HEK293 (cell line): Measurements from ENCODE around the gene ANXA7.

Experiments used
- CTCF ChIA-PET: fragments of 350-600 bp; formaldehyde crosslinking; extraction: SDS; loops from one replicate; lab custom pipeline; 2021; ENCODE audit warnings: antibody characterized with exemption; lab: Yijun Ruan, JAX
- POLR2A ChIA-PET: fragments of 300-600 bp; formaldehyde crosslinking; extraction: SDS; loops from one replicate; lab custom pipeline; 2020; ENCODE audit warnings: antibody characterized with exemption, inconsistent platforms; lab: Yijun Ruan, JAX
- H3K27ac ChIP-seq: fragments of 200-500 bp; sonication (Bioruptor generic); 2 replicates; pipeline ENCODE4 v1.5.1; 2014; ENCODE audit warnings: low read depth, low read length, control low read depth, inconsistent platforms; ENCODE audit errors: extremely low read depth
- H3K36me3 ChIP-seq, 2 experiments: fragments of 200-500 bp in 1 of 2; sonication (Bioruptor generic) in 1 of 2; 1 replicate in 1 of 2; 2 replicates in 1 of 2; pipeline ENCODE4 v1.5.1; 2014 to 2017; ENCODE audit warnings: inconsistent platforms in 2 of 2, low read length in 2 of 2; ENCODE audit not compliant: control insufficient read depth in 2 of 2, insufficient read depth in 1 of 2
- H3K4me1 ChIP-seq: fragments of 200-500 bp; sonication (Bioruptor generic); 2 replicates; pipeline ENCODE4 v1.5.1; 2014; ENCODE audit warnings: mild to moderate bottlenecking, low read length, inconsistent platforms; ENCODE audit not compliant: control insufficient read depth, insufficient read depth
- H3K4me3 ChIP-seq: 2 replicates; pipeline ENCODE4 v1.5.1; 2011; ENCODE audit warnings: low read depth, mild to moderate bottlenecking, control low read depth, low read length, moderate library complexity
- H3K9me3 ChIP-seq: fragments of 200-500 bp; sonication (Bioruptor generic); 2 replicates; pipeline ENCODE4 v1.5.1; 2014; ENCODE audit warnings: low read depth, low read length, inconsistent platforms; ENCODE audit not compliant: control insufficient read depth, insufficient read depth
- HOXC10 ChIP-seq: sonication (generic); formaldehyde crosslinking; IDR thresholded peaks from 2 replicates; pipeline ENCODE4 v1.8.1; 2023; ENCODE audit warnings: mild to moderate bottlenecking, missing genetic modification reagents
- SALL2 ChIP-seq: fragments of 450-650 bp; formaldehyde crosslinking; IDR thresholded peaks from 2 replicates; pipeline ENCODE4 v1.5.0; 2017; ENCODE audit warnings: missing biosample characterization, mild to moderate bottlenecking, missing genetic modification characterization, borderline replicate concordance
- SCRT1 ChIP-seq: fragments of 450-650 bp; formaldehyde crosslinking; IDR thresholded peaks from 2 replicates; pipeline ENCODE4 v1.5.1; 2016; ENCODE audit warnings: missing biosample characterization, missing genetic modification characterization, borderline replicate concordance
- ZBTB7A ChIP-seq: fragments of 450-650 bp; formaldehyde crosslinking; IDR thresholded peaks from 2 replicates; pipeline ENCODE4 v1.5.1; 2016; ENCODE audit warnings: low read depth, missing biosample characterization, missing genetic modification characterization
- ZFHX2 ChIP-seq: fragments of 450-650 bp; formaldehyde crosslinking; conservative IDR thresholded peaks from 2 replicates; pipeline ENCODE4 v1.5.1; 2016; ENCODE audit warnings: missing biosample characterization, missing genetic modification characterization
- ZNF10 ChIP-seq: fragments of 450-650 bp; formaldehyde crosslinking; IDR thresholded peaks from 2 replicates; pipeline ENCODE4 v1.5.1; 2017; ENCODE audit warnings: missing biosample characterization, missing genetic modification characterization
- ZNF140 ChIP-seq: fragments of 450-650 bp; formaldehyde crosslinking; IDR thresholded peaks from 2 replicates; pipeline ENCODE4 v1.5.1; 2016; ENCODE audit warnings: missing biosample characterization, missing genetic modification characterization
- ZNF214 ChIP-seq: fragments of 450-650 bp; formaldehyde crosslinking; IDR thresholded peaks from 2 replicates; pipeline ENCODE4 v1.5.1; 2017; ENCODE audit warnings: missing biosample characterization, mild to moderate bottlenecking, missing genetic modification characterization, borderline replicate concordance
- ZNF311 ChIP-seq: fragments of 450-650 bp; formaldehyde crosslinking; IDR thresholded peaks from 2 replicates; pipeline ENCODE4 v1.5.1; 2017; ENCODE audit warnings: missing biosample characterization, missing genetic modification characterization, borderline replicate concordance
- ZNF335 ChIP-seq: fragments of 450-650 bp; formaldehyde crosslinking; conservative IDR thresholded peaks from 2 replicates; pipeline ENCODE4 v1.5.1; 2016; ENCODE audit warnings: missing biosample characterization, missing genetic modification characterization
- ZNF341 ChIP-seq: fragments of 450-650 bp; formaldehyde crosslinking; IDR thresholded peaks from 2 replicates; pipeline ENCODE4; 2016; ENCODE audit warnings: low read depth, missing biosample characterization, missing genetic modification characterization
- ZNF350 ChIP-seq: fragments of 450-650 bp; formaldehyde crosslinking; IDR thresholded peaks from 2 replicates; pipeline ENCODE4 v1.5.0; 2017; ENCODE audit warnings: missing biosample characterization, mild to moderate bottlenecking, missing genetic modification characterization
- ZNF530 ChIP-seq: fragments of 450-650 bp; formaldehyde crosslinking; IDR thresholded peaks from 2 replicates; pipeline ENCODE4 v1.5.1; 2016; ENCODE audit warnings: low read depth, missing biosample characterization, missing genetic modification characterization
- ZNF549 ChIP-seq: fragments of 450-650 bp; IDR thresholded peaks from 2 replicates; pipeline ENCODE4 v1.5.1; 2018; ENCODE audit warnings: missing biosample characterization, missing genetic modification characterization, mild to moderate bottlenecking, inconsistent platforms, moderate library complexity
- ZNF621 ChIP-seq: fragments of 450-650 bp; formaldehyde crosslinking; IDR thresholded peaks from 2 replicates; pipeline ENCODE4 v1.5.1; 2017; ENCODE audit warnings: missing biosample characterization, missing genetic modification characterization
- ZNF624 ChIP-seq: fragments of 450-650 bp; formaldehyde crosslinking; IDR thresholded peaks from 2 replicates; pipeline ENCODE4 v1.5.1; 2017; ENCODE audit warnings: missing biosample characterization, missing genetic modification characterization
- ZNF701 ChIP-seq: fragments of 450-650 bp; formaldehyde crosslinking; IDR thresholded peaks from 2 replicates; pipeline ENCODE4 v1.5.1; 2016; ENCODE audit warnings: missing biosample characterization, missing genetic modification characterization
- ZNF707 ChIP-seq: fragments of 450-650 bp; formaldehyde crosslinking; IDR thresholded peaks from 2 replicates; pipeline ENCODE4 v1.5.1; 2016; ENCODE audit warnings: missing biosample characterization, missing genetic modification characterization
- TF ChIP-seq, protein P1 (sequence below): fragments of 450-650 bp; formaldehyde crosslinking; IDR thresholded peaks from 2 replicates; pipeline ENCODE4 v1.5.1; 2017; ENCODE audit warnings: missing biosample characterization, missing genetic modification characterization
- TF ChIP-seq, protein P2 (sequence below): fragments of 450-650 bp; formaldehyde crosslinking; IDR thresholded peaks from 2 replicates; pipeline ENCODE4 v1.5.1; 2016; ENCODE audit warnings: missing biosample characterization, missing genetic modification characterization
- TF ChIP-seq, protein P3 (sequence below): fragments of 450-650 bp; formaldehyde crosslinking; IDR thresholded peaks from 2 replicates; pipeline ENCODE4 v1.5.1; 2016; ENCODE audit warnings: missing biosample characterization, missing genetic modification characterization
- TF ChIP-seq, protein P4 (sequence below): fragments of 450-650 bp; IDR thresholded peaks from 2 replicates; pipeline ENCODE4 v1.5.1; 2018; ENCODE audit warnings: missing biosample characterization, missing genetic modification characterization

The ANXA7 gene

DNA sequence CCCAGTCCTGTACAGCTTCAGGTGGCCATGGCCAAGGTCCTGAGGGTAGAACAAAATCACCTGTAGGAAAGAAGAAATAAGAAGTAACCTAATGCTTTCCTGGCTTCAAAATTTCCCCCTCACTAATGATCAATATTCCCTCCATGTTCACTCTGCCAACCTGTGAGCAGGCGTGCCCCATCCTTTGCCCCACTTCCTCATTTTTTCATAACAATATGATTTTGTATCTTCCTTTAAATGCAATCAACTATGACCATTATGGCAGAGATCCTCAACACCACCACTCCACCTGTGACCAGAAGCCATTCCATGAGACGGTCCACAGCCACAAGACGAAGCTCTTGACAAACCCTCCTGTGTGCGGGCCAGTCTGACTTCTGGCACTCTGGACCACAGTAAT lies 12.5 kb upstream of the ANXA7 start:
- no peak overlapping the region for H3K4me3 ChIP-seq
- TF ChIP-seq ZFHX2 (tag by site-specific recombination) (no peak), ZNF341 (tag by site-specific recombination) (no peak)
- H3K36me3 ChIP-seq: peaks cover 4 to 61% of the 10 kb centered on the region in 2 experiments; a peak in 2 of 3 replicates
- no peak overlapping the region for H3K27ac ChIP-seq
- CTCF ChIA-PET: no interaction called here
- no peaks in the 10 kb centered on the region for H3K9me3 ChIP-seq
- POLR2A ChIA-PET: no interaction called here
- no peaks in the 10 kb centered on the region for H3K4me1 ChIP-seq

DNA sequence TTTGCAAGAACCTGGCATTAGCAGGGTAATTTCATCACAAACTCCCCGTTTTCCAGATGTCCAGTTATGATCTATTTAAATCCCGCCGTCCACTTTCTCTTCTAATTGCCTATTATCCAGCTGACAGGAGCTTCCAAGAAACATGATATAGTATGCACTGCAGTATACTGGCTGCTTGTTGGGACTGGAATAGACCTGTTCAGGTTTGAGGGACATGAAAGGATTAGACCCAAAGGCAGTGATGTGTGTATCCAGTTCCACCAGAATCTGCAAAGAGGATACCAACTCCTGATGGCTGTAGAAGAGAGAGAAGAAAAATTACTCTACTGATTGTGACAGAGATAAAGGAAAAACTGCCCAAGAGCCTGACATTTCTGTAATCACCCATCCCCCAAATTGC lies 10.6 kb upstream of the ANXA7 start:
- Histone ChIP-seq H3K36me3 (peaks cover 4 to 61% of the 10 kb centered on the region in 2 experiments; a peak in 2 of 3 replicates), H3K27ac (no peak overlapping the region), H3K4me3 (no peak overlapping the region), H3K9me3 (no peaks in the 10 kb centered on the region), H3K4me1 (no peaks in the 10 kb centered on the region)
- CTCF ChIA-PET: no interaction called here
- TF ChIP-seq SCRT1 (tag by site-specific recombination): no peak
- no peak for TF ChIP-seq HOXC10
- no peak for TF ChIP-seq ZNF621 (tag by site-specific recombination)
- TF ChIP-seq, protein P1, sequence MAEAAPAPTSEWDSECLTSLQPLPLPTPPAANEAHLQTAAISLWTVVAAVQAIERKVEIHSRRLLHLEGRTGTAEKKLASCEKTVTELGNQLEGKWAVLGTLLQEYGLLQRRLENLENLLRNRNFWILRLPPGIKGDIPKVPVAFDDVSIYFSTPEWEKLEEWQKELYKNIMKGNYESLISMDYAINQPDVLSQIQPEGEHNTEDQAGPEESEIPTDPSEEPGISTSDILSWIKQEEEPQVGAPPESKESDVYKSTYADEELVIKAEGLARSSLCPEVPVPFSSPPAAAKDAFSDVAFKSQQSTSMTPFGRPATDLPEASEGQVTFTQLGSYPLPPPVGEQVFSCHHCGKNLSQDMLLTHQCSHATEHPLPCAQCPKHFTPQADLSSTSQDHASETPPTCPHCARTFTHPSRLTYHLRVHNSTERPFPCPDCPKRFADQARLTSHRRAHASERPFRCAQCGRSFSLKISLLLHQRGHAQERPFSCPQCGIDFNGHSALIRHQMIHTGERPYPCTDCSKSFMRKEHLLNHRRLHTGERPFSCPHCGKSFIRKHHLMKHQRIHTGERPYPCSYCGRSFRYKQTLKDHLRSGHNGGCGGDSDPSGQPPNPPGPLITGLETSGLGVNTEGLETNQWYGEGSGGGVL: no peak
- TF ChIP-seq ZNF335 (tag by site-specific recombination): no peak
- TF ChIP-seq ZNF530 (tag by site-specific recombination): no peak
- no peak for TF ChIP-seq ZNF140 (tag by site-specific recombination)
- POLR2A ChIA-PET: interaction anchor here (0.6 kb wide), 1 partner anchor 37 kb away, joined by 4 read pairs; no protein-coding TSS in a partner anchor

DNA sequence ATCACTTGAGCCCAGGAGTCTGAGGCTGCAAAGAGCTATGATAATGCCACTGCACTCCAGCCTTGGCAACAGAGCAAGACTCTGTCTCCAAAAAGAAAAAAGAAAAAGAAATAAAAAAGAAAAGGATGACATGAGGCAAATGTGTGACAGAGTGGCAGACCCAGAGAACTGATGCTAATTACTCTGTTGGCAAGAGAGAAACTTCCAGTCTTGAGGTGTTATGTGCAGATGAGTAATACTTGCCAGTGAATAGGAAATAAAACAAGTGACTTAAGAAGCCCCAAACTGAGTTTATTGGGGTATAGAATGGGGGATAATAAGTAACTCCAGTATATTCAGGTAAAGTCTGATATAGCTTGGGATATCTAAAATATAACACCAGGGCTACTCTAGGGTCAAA lies 9.5 kb upstream of the ANXA7 start:
- Histone ChIP-seq H3K4me1 (no peaks in the 10 kb centered on the region), H3K4me3 (no peak overlapping the region), H3K36me3 (peaks cover 4 to 57% of the 10 kb centered on the region in 2 experiments; a peak in 2 of 3 replicates), H3K9me3 (no peaks in the 10 kb centered on the region), H3K27ac (no peak overlapping the region)
- no peak for TF ChIP-seq ZNF214 (tag by site-specific recombination)
- TF ChIP-seq, protein P2, sequence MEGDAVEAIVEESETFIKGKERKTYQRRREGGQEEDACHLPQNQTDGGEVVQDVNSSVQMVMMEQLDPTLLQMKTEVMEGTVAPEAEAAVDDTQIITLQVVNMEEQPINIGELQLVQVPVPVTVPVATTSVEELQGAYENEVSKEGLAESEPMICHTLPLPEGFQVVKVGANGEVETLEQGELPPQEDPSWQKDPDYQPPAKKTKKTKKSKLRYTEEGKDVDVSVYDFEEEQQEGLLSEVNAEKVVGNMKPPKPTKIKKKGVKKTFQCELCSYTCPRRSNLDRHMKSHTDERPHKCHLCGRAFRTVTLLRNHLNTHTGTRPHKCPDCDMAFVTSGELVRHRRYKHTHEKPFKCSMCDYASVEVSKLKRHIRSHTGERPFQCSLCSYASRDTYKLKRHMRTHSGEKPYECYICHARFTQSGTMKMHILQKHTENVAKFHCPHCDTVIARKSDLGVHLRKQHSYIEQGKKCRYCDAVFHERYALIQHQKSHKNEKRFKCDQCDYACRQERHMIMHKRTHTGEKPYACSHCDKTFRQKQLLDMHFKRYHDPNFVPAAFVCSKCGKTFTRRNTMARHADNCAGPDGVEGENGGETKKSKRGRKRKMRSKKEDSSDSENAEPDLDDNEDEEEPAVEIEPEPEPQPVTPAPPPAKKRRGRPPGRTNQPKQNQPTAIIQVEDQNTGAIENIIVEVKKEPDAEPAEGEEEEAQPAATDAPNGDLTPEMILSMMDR (tag by site-specific recombination): no peak
- TF ChIP-seq SALL2 (tag by site-specific recombination): no peak
- TF ChIP-seq ZNF10 (tag by site-specific recombination): no peak
- no peak for TF ChIP-seq ZNF701 (tag by site-specific recombination)
- no peak for TF ChIP-seq ZNF311
- TF ChIP-seq ZNF350: no peak
- TF ChIP-seq ZNF707 (tag by site-specific recombination): no peak
- TF ChIP-seq, protein P3, sequence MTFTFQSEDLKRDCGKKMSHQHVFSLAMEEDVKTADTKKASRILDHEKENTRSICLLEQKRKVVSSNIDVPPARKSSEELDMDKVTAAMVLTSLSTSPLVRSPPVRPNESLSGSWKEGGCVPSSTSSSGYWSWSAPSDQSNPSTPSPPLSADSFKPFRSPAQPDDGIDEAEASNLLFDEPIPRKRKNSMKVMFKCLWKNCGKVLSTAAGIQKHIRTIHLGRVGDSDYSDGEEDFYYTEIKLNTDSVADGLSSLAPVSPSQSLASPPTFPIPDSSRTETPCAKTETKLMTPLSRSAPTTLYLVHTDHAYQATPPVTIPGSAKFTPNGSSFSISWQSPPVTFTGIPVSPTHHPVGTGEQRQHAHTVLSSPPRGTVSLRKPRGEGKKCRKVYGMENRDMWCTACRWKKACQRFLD: no peak
- TF ChIP-seq, protein P4, sequence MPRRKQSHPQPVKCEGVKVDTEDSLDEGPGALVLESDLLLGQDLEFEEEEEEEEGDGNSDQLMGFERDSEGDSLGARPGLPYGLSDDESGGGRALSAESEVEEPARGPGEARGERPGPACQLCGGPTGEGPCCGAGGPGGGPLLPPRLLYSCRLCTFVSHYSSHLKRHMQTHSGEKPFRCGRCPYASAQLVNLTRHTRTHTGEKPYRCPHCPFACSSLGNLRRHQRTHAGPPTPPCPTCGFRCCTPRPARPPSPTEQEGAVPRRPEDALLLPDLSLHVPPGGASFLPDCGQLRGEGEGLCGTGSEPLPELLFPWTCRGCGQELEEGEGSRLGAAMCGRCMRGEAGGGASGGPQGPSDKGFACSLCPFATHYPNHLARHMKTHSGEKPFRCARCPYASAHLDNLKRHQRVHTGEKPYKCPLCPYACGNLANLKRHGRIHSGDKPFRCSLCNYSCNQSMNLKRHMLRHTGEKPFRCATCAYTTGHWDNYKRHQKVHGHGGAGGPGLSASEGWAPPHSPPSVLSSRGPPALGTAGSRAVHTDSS (tag by site-specific recombination): no peak
- TF ChIP-seq ZNF624 (tag by site-specific recombination): no peak
- TF ChIP-seq ZNF549 (tag by site-specific recombination): no peak
- TF ChIP-seq ZBTB7A: no peak
- ChIA-PET CTCF (no interaction called here), POLR2A (no interaction called here)
